GM13976 (cell line): Measurements from ENCODE around the gene PTPRR.
A peak's percentile ranks its signal among the peaks of the same experiment; 100 is the strongest.

Experiments
- DNase-seq: peaks from one replicate; pipeline ENCODE4 v3.0.0; 2012; ENCODE audit warnings: low spot score
- in situ Hi-C: fragments of 300-500 bp; cut with MboI; formaldehyde crosslinking; loops from one replicate; pipeline ENCODE4 v1.12.0; 2022; ENCODE audit warnings: low sequenced_read_pairs, mixed read lengths, inconsistent platforms; ENCODE audit not compliant: unreplicated experiment
- TF ChIP-seq, protein P1 (sequence below): IDR thresholded peaks from 2 replicates; pipeline ENCODE4 v1.5.1; 2012; ENCODE audit warnings: borderline replicate concordance, mild to moderate bottlenecking; ENCODE audit not compliant: insufficient read depth; ENCODE audit errors: extremely low read depth, missing control alignments, control extremely low read depth

PTPRR gene

DNA sequence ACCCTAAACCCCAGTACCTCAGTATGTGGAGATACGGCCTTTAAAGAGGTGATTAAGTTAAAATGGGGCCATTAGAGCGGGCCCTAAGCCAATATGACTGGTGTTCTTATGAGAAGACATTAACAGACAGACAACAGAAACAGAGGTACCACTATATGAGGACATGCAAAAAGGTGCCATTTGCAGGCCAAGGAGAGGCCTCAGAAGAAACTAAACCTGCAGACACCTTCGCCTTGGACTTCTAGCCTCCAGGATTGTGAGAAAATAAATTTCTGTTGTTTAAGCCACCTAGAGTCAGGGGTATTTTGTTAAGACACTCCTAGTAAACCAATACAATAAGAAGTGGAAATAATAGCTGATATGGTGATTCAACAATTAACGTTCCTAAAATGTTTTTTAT, 315.9 kb downstream of the PTPRR start:
- TF ChIP-seq, protein P1, sequence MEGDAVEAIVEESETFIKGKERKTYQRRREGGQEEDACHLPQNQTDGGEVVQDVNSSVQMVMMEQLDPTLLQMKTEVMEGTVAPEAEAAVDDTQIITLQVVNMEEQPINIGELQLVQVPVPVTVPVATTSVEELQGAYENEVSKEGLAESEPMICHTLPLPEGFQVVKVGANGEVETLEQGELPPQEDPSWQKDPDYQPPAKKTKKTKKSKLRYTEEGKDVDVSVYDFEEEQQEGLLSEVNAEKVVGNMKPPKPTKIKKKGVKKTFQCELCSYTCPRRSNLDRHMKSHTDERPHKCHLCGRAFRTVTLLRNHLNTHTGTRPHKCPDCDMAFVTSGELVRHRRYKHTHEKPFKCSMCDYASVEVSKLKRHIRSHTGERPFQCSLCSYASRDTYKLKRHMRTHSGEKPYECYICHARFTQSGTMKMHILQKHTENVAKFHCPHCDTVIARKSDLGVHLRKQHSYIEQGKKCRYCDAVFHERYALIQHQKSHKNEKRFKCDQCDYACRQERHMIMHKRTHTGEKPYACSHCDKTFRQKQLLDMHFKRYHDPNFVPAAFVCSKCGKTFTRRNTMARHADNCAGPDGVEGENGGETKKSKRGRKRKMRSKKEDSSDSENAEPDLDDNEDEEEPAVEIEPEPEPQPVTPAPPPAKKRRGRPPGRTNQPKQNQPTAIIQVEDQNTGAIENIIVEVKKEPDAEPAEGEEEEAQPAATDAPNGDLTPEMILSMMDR, result no peak
- no peak for DNase-seq
- in situ Hi-C loops, result no loop called here

DNA sequence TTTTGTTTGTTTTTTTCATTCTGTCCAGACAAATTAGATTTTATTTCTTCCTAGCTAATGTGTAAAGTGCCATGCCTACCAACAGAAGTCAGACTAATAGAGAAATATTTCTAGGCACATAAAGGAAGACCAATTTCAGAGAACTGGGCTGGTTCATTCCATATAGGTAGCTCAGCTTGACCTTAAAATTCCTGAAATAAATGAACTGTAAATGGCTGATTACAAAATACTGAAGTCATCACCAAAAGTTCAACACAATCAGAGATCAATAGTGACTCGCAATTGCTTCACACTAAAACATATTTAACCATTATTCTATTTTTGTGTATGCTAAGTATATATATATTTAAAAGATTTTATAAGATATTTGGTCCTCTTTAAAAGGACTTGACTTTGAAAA, 317.5 kb downstream of the PTPRR start:
- in situ Hi-C loops, result no loop called here
- TF ChIP-seq, protein P1, result no peak
- no peak for DNase-seq

DNA sequence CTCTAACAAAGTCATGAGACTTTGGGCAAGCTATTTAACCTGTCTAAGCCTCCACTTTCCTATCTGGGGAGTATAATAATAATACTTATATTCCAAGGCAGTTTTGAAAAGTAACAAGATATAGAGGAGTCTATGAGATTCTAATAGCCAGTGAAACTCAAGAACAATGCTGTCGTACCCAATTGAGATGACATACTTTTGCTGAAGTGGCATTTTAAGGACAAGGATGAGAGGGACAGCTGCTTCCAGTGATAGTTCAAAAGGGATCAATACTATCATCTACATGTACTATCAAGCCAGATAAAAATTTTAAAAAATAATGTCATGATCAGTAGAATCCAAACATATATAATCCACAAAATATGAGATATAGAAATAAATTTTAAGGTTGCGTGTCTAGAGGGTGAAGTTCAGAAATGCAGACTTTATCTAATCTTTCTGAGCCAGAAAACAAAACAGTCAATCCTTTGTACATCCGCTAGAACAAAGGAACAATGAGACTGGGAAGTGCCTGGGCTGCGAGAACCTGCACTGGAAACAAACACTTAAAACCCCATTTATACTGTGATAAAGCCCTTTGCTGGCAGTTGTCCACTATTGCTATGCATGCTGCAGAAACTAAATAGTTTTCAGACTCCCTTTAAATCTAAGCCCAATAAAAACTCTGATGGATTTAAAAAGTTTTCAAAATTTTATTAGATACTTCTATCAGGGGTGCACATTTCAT, 321.9 kb downstream of the PTPRR start:
- TF ChIP-seq, protein P1, result no peak
- in situ Hi-C loops, result no loop called here
- DNase-seq, result no peak

DNA sequence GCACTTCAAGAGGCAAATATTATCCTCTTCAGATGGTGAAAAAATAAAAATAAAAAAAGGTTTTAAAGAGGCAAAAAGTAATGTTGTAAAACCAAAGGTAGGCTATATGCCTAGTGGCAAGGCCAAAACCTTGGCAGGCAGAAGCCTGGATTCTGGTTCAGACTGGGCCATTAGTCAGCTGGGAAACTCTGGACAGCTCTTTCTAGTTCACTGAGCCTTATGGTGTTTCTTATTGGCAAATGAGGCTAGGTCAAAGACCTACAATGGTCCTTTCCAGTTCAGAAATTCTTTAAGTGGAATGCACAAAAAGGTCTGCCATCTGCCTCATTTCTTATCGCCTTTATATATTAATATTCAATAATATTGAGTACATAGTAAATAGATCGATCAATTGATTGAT, 327.9 kb downstream of the PTPRR start:
- no peak for DNase-seq
- TF ChIP-seq, protein P1, result no peak
- in situ Hi-C loops, result no loop called here

DNA sequence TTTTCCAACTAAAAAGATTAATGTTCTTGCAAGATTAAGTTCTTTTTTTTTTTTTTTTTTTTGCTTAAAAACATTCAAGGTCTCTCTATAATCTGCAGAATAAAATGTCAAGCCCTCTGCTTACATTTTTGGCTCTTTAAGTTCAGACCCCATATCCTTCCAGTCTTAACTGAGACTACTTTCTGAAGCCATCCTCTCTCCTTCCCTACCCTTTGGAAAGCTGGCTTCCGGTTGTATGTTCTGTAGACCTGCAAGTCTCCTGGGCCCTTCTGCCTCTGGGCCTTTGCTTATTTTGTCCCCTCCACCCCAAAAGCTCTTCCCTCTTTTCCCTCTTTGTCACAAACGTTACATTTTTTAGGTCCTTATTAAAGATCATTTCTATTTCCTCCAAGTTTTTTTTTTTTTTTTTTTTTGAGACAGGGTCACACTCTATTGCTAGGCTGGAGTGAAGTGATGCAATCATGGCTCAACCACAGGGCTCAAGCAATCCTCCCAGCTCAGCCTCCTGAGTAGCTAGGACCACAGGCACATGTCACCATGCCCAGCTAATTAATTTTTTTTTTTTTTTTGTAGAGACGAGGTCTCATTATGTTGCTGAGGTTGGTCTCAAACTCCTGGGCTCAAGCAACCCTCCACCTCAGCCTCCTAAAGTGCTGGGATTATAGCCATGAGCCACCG, 329.9 kb downstream of the PTPRR start:
- no peak for DNase-seq
- TF ChIP-seq, protein P1, result no peak
- in situ Hi-C loops, result no loop called here

DNA sequence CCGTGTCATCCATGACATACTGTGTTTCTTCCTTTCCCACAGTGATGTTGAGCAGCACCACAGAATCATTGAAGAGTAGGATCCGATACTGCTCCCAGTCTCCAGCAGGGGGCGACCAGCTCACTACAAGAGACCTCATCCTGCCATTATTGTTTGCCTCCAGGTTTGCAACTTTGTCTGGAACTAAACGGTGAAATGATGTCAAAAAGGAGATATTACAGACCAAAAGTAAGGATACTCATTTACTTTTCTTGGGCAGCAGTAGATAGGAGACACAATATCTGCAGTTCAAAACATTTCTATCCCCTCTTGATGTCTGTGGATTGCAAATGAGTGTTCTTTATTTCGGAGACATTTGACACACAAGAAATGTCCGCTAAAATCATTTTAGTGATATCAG, 330.5 kb downstream of the PTPRR start:
- in situ Hi-C loops, result no loop called here
- DNase-seq, result peak; percentile 51
- TF ChIP-seq, protein P1, result peak; percentile 77
